Measurements from ENCODE around the gene PLSCR2. TPM values are rescaled to one million over a fixed set of nuclear protein-coding genes. Genes with fewer than 3 reads are reported as not detected.

The PLSCR2 gene
- total RNA-seq, 1 experiment from 2014 or later, result not detected

GRCh38 chr3:146407956-146408355, 61.4 kb downstream of the PLSCR2 start:
- H3K79me2 ChIP-seq (ENCODE audit: insufficient read depth, low read length), result no peaks in the 10 kb centered on the region
- intact Hi-C loops (cut with micrococcal nuclease), result no loop called here
- ChIA-PET CTCF (no interaction called here), RAD21 (ENCODE audit: low non-redundant PET in 1 of 2, low total read pairs in 2 of 2, uncharacterized antibody in 2 of 2, unreplicated experiment in 2 of 2) (no interaction called here), POLR2A (no interaction called here)
- ATAC-seq (no peak), DNase-seq (ENCODE audit: low read depth, low spot score) (no peak)
- no peak overlapping the region for H3K4me2 ChIP-seq (ENCODE audit: low read length)
- no peaks in the 10 kb centered on the region for H3K36me3 ChIP-seq (ENCODE audit: control insufficient read depth in 1 of 2, insufficient read depth in 2 of 2, low read length in 2 of 2)
- H3K27me3 ChIP-seq (ENCODE audit: insufficient read depth, low read length), result no peaks in the 10 kb centered on the region
- H3K9ac ChIP-seq (ENCODE audit: low read length), result no peak overlapping the region
- H3K27ac ChIP-seq (ENCODE audit: low read depth, low read length), result no peak overlapping the region
- no peaks in the 10 kb centered on the region for H3K9me2 ChIP-seq (ENCODE audit: insufficient read depth)
- BruUV-seq (replicated peaks), result no TSS peak
- no peak for TF ChIP-seq ELF1 (IDR thresholded peaks at IDR 0.05; ENCODE audit: borderline replicate concordance, low read depth)
- no peak for TF ChIP-seq JUND (IDR thresholded peaks at IDR 0.05)
- TF ChIP-seq POLR2A (IDR thresholded peaks at IDR 0.05; ENCODE audit: borderline replicate concordance, extremely low read depth, insufficient read depth, insufficient read length), result no peak
- TF ChIP-seq EZH2phosphoT487 (IDR thresholded peaks at IDR 0.05; ENCODE audit: borderline replicate concordance), result no peak
- no peak for TF ChIP-seq FOSL1 (IDR thresholded peaks at IDR 0.05; ENCODE audit: low read depth)
- TF ChIP-seq CEBPB (IDR thresholded peaks at IDR 0.05; ENCODE audit: low read depth), result no peak
- TF ChIP-seq REST (IDR thresholded peaks at IDR 0.05; ENCODE audit: low read depth), result no peak
- no peak for TF ChIP-seq SRF (IDR thresholded peaks at IDR 0.05; ENCODE audit: low read depth)
- no peak for TF ChIP-seq POLR2AphosphoS5 (IDR thresholded peaks at IDR 0.05; ENCODE audit: low read depth, low read length)
- TF ChIP-seq SIN3A (IDR thresholded peaks at IDR 0.05; ENCODE audit: low read depth), result no peak
- no peak for TF ChIP-seq SP1 (IDR thresholded peaks at IDR 0.05; ENCODE audit: low read depth)
- TF ChIP-seq MAX (IDR thresholded peaks at IDR 0.05), result no peak
- TF ChIP-seq ZBTB33 (IDR thresholded peaks at IDR 0.05; ENCODE audit: extremely low read depth, insufficient replicate concordance, low read length), result no peak
- no peak for TF ChIP-seq YY1 (IDR thresholded peaks at IDR 0.05; ENCODE audit: extremely low read depth, insufficient replicate concordance, low read depth, low read length)
- TF ChIP-seq RAD21 (IDR thresholded peaks at IDR 0.05; ENCODE audit: low read depth), result no peak
- TF ChIP-seq, protein P1, sequence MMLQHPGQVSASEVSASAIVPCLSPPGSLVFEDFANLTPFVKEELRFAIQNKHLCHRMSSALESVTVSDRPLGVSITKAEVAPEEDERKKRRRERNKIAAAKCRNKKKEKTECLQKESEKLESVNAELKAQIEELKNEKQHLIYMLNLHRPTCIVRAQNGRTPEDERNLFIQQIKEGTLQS (IDR thresholded peaks at IDR 0.05), result no peak
- H3K4me3 ChIP-seq (replicated peaks in 1 of 2; ENCODE audit: low read depth in 1 of 2, low read length in 2 of 2), result no peak overlapping the region
- peaks cover 0 to 3% of the 10 kb centered on the region in 2 experiments; a peak in 1 of 4 replicates for H3K9me3 ChIP-seq (ENCODE audit: control insufficient read depth in 1 of 2, insufficient read depth in 1 of 2, low read depth in 1 of 2, low read length in 2 of 2)
- H3K4me1 ChIP-seq (ENCODE audit: control insufficient read depth in 1 of 2, insufficient read depth in 2 of 2, low read length in 2 of 2), result peaks cover 0 to 4% of the 10 kb centered on the region in 2 experiments; a peak in 2 of 4 replicates
- H2AFZ ChIP-seq (ENCODE audit: low read depth, low read length, poor library complexity, severe bottlenecking), result no peak overlapping the region
- H4K20me1 ChIP-seq (ENCODE audit: insufficient read depth), result no peaks in the 10 kb centered on the region
